HG03442 (cell line): ENCODE data around the gene RAD9A.

ENCODE experiments used
- ATAC-seq: cut with Tn5 transposase; IDR thresholded peaks from one replicate; pipeline ENCODE4 v1.9.1; 2021; ENCODE audit warnings: mild to moderate bottlenecking, moderate library complexity; ENCODE audit not compliant: unreplicated experiment

RAD9A gene

GRCh38 chr11:67356864-67357561 lies 34.8 kb upstream of the RAD9A start:
- no peak for ATAC-seq

DNA sequence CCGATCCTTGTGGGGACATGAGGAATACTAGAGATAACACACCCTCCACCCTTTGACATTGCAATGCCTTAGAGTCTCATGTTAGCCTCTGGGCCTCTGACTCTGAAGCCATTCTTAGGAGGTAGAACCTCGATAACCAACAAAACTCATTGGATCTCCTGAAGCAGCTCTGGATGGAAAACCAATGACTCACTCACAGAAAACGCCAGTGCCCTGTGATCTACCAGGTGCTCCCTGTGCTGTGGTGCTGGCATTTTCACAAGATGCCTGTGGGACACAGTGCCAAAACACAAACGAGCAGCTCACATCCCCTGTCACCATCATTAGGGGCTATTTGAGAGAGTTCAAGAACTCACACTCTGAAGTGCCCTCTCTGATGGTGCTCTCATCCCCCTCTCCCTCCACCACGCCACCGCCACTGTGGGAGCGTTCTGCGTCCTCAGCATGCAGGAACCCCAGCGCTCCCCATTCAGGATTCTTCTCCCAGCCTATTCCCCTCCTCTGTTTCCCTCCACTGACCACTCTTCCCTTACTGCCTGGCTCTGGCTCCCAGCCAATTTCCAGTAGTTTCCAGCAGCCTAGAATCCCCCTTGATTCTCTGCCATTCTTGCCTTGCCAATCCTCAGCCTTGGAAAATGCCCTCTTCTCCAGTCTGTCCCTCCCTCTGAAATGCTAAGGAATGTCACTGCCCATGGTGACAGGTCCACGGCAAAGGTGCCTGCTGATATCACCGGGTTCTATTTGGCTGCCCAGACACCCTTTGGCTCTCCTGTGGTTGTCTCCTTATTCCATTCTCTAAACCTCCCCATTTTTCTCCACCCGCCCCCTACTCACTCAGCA lies 33.7 kb upstream of the RAD9A start:
- ATAC-seq = no peak

DNA sequence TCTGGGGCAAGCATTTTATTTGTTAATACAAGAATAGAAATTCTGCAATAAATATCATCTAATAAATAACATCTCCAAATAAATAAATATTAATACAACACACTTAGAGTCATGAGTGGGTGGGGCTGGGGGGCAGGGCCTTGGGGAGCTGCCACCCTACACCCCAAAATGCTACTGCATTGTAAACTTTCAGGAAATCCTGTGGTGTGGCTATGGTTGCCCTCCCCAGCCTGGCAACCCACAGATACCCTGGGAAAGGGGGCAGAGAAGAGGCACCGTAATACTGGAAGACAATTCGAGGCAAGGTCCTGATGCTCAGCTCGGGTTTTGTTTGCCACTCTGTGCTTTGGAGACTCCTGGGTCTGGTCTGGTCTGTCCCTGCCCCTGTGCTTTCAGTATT lies 27.6 kb upstream of the RAD9A start:
- ATAC-seq = no peak

GRCh38 chr11:67364783-67365722 lies 26.7 kb upstream of the RAD9A start:
- no peak for ATAC-seq

DNA sequence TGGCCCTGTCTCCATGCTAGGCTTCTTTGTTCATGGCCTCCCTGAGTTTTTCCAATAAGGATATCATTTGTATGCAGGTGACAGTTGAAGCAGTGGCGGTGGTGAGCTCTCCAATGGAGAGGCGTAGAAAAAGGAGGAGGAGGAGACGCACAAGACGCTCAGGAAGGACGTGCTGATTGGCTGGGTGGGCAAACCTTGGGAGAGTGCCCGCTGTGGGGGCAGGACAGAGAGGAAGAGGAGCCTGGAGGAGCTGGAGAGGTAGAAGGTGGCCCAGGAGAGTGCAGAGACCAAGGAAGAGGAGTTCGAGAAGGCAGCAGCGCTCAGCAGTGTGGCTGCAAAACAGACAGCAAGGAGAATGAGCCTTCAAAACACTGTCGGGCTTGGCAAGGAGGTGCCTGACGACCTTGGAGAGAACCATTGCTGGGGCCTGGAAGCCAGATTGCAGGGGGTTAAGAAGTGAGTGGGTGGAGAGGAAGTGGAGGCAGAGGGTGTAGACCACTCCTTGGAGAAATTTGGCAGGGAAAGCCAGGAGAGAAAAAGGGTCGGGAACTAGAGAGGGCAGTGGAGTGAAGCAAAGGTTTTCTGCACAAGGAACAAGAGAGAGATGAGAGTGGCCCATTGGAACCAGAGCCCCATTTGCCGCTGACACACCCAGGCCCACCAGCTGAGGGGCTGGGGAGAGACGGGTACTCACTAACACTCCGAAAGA lies 25.9 kb upstream of the RAD9A start:
- ATAC-seq = no peak

- ATAC-seq = no peak
Measured at GRCh38 chr11:67366546-67366945, 25.2 kb upstream of the RAD9A start.

DNA sequence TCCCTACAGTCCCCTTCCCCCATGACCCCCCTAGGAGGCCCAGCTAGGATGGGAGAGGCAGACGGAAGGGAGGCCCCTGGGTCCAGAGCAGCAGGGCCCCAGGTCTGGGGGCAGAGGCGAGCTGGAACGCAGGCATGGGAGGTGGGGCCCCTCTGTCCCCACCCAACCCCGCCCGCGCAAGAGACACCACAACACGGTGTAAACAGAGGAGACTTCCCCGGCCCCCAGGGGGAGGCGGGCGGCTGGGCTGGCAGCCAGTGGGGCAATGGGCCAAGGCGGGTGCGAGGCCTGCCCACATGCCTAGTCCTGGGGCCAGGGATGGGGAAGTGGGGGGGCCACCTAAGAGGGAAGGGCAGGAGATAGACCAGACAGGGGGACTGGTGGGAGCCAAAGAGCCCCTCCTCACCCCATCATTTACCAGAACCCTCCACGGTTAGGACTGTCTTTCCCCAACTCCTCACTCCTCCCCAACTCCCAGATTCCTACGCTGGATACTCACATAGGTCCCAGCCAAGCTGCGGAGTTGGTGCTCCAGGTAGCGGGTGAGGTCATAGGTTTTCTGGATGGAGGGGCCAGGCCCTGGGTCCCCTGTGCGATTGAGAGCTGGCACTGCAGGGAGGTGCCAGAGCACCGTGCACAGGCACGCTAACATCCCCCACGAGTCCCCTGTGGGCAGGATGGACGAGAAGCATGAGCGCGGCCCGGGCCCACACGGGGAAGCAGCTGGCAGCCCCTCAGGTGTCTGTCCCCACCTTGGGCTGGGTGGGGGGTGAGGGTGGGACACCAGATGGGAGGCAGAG lies 24.6 kb upstream of the RAD9A start:
- no peak for ATAC-seq

DNA sequence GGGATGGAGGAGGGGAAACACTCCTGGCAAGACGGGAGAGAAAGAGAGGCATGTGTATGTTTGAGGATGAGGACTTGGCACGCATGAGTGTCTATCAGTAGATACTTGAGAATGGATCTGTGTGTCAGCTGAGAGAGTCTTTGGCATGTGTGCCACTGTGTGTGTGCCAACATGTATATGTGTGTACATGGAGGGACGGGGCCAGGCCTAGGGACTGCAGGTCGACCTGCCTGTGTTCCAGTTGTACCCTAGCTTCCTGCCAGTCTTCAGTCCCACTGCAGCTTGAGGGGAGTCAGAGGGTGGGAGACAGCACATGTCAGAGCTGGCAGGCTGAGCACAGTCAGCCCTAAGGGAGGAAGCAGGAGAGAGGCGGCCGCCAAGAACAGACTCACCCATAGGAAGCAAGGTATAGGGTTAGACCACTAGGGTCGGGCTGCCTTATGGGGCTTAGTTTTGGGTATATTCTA lies 24.0 kb upstream of the RAD9A start:
- ATAC-seq = no peak

- no peak for ATAC-seq
Measured at GRCh38 chr11:67368621-67369020, 23.2 kb upstream of the RAD9A start.

DNA sequence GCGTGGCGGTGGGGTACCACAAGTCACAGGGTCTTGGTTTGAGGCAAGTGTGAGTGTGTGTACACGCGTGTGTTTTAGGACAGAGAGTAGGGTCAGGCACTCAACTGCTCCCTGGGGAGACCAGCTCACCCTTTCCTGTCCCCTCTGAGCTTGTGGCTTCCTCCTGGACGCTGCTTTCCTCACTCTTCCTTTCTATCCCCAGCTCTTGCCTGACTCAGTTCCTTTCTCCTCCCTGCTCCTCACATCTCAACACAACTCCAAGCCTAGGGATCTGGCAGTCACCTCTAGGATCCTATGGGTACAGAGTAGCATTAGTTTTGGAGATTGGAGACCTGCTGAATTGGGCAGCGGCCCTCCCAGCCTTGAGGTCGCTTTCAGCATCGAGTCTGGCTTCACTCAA lies 22.5 kb upstream of the RAD9A start:
- ATAC-seq = no peak

- no peak for ATAC-seq
Measured at GRCh38 chr11:67369801-67370284, 21.9 kb upstream of the RAD9A start.

DNA sequence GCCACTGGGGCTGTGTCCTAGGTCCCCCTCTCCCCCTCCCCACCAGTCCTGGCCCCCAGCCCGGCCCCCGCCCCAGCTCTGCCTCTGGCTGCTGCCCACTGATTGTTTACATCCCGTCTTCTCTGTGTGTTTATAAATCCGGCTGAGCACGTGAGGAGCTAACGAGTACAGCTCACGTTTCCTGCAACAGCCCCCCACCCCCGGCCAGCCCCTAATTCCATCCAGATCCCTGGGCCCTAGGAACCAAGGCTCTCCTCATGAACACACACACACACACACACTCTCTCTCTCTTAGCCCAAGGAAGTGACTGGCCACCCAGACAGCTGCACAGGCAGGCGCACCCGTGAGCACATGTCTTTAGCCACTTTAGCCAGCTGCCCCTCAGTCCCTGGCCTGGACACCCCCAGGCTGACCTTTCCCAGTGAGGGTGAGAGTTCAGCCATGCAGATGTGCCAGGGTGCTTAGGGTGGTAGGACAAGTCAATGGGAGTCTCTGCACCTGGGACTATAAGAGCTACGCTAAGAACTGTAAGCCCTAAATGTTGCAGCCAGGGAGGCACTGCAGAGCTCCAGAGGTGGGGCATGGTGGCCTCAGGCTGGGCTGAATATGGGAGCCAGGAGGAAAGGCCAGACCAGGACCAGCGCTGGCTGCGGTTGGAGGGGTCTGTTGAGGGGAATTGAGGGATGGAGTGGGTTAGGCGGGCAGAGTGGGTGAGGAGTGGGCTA lies 21.3 kb upstream of the RAD9A start:
- ATAC-seq = no peak

GRCh38 chr11:67371189-67371910 lies 20.4 kb upstream of the RAD9A start:
- no peak for ATAC-seq

DNA sequence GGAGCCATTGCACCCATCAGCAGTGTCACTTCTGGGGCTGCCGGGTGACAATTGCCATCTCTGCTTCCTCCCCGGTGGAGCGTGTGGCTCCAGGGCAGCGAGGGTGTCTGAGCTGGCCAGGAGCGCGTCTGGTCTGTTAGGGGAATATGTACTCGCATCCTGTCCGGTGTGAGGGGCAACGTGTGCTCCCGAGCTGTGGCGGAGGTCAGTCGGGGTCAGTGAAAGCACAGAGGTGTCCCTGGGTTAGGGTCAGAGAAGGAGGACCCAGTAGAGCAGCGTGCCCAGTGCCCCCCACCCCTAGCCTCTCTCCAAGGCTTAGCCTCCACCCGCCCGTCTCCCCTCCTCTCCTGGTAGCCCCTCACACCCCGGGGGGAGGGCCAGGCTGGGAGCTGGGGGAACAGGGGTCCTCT lies 19.9 kb upstream of the RAD9A start:
- ATAC-seq = no peak

GRCh38 chr11:67372321-67372992 lies 19.3 kb upstream of the RAD9A start:
- ATAC-seq = no peak

DNA sequence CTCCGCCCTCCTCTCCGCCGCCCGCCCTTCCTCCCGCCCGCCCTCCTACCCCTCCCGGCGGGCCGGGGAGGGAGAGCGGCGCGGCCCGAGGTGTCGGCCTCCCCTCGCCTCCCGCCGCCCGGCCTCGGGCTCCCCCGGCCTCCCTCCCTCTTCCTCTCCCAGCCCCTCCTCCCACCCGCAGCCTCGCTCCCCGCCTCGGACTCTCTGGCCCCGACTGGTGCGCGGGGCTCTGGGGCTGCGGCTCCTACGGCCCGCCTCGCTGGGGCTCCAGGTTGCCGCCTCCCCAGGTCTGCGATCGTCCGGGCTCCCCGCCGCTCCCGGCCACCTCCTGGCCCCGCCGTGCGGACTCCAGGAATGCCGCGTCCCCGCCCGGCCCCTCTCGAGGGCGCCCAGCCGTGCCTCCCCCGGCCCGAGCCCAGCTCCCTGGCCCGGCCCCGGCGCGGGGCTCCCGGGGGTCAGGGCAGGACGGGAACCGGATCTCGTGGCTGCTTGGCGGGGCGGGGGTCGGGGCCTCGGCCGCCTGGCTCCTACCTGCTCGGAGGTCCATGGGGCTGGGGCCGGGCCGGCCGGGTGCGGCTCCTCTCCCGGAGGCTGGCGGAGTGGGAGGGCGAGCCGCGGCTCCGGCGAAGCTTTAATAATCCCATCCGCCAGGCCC lies 18.7 kb upstream of the RAD9A start, which contains the start of gene CLCF1:
Gene CLCF1 (minus strand): TSS at position 606 of the 655 bp plus-strand sequence. CDS start 59 bp downstream, at position 547.
- ATAC-seq = no peak
